HepG2 (cell line): ENCODE results near the gene ICAM3. TPM values are rescaled to one million over a fixed set of nuclear protein-coding genes. Genes with fewer than 3 reads are reported as not detected.
A peak's percentile ranks its signal among the peaks of the same experiment; 100 is the strongest.

Experiments used
- CBX5 ChIP-seq: sonication (generic); formaldehyde crosslinking; IDR thresholded peaks from 2 replicates; pipeline ENCODE4 v1.4.0; 2020; ENCODE audit warnings: missing genetic modification reagents, borderline replicate concordance
- DNMT1 ChIP-seq: sonication (generic); formaldehyde crosslinking; IDR thresholded peaks from 2 replicates; pipeline ENCODE4 v1.5.1; 2020; ENCODE audit warnings: mild to moderate bottlenecking, missing genetic modification reagents
- DR1 ChIP-seq: sonication (generic); formaldehyde crosslinking; IDR thresholded peaks from 2 replicates; pipeline ENCODE4 v1.8.0; 2021; ENCODE audit warnings: mild to moderate bottlenecking, missing genetic modification reagents, inconsistent platforms
- ETV6 ChIP-seq: sonication (generic); formaldehyde crosslinking; conservative IDR thresholded peaks from 2 replicates; pipeline ENCODE4 v1.4.0; 2020; ENCODE audit warnings: missing genetic modification reagents
- GATAD1 ChIP-seq: IDR thresholded peaks from 2 replicates; pipeline ENCODE4 v1.6.1; 2016; ENCODE audit warnings: missing genetic modification reagents, missing compliant biosample characterization
- HOXD1 ChIP-seq: sonication (generic); formaldehyde crosslinking; IDR thresholded peaks from 2 replicates; pipeline ENCODE4 v1.5.0; 2020; ENCODE audit warnings: missing genetic modification reagents
- LRRFIP1 ChIP-seq: sonication (generic); formaldehyde crosslinking; conservative IDR thresholded peaks from 2 replicates; pipeline ENCODE4 v1.4.0; 2020; ENCODE audit warnings: missing genetic modification reagents
- MTA3 ChIP-seq: sonication (generic); formaldehyde crosslinking; IDR thresholded peaks from 2 replicates; pipeline ENCODE4 v1.4.0; 2020; ENCODE audit warnings: missing genetic modification reagents
- MXD1 ChIP-seq: sonication (generic); formaldehyde crosslinking; IDR thresholded peaks from 2 replicates; pipeline ENCODE4 v1.4.0; 2020; ENCODE audit warnings: mild to moderate bottlenecking, missing genetic modification reagents
- PLSCR1 ChIP-seq: sonication (generic); formaldehyde crosslinking; IDR thresholded peaks from 2 replicates; pipeline ENCODE4 v1.5.0; 2020; ENCODE audit warnings: missing genetic modification reagents, mild to moderate bottlenecking, borderline replicate concordance
- RAD21 ChIP-seq: fragments of 450-650 bp; formaldehyde crosslinking; IDR thresholded peaks from 2 replicates; pipeline ENCODE4 v1.5.0; 2020; ENCODE audit warnings: mild to moderate bottlenecking
- RAD51 ChIP-seq: fragments of 450-650 bp; IDR thresholded peaks from 2 replicates; pipeline ENCODE4 v1.6.1; 2016; ENCODE audit warnings: borderline replicate concordance
- SPEN ChIP-seq: sonication (generic); formaldehyde crosslinking; IDR thresholded peaks from 2 replicates; pipeline ENCODE4 v1.5.1; 2020; ENCODE audit warnings: low read depth, mild to moderate bottlenecking, missing genetic modification reagents
- SRSF1 ChIP-seq: fragments of 200-400 bp; formaldehyde crosslinking; optimal IDR thresholded peaks from 2 replicates; pipeline ENCODE3; 2017; ENCODE audit warnings: mild to moderate bottlenecking, low read depth, low read length, moderate library complexity
- TBP ChIP-seq: sonication (generic); formaldehyde crosslinking; IDR thresholded peaks from 2 replicates; pipeline ENCODE4 v1.5.0; 2020; ENCODE audit warnings: missing genetic modification reagents
- ZNF335 ChIP-seq: sonication (generic); formaldehyde crosslinking; IDR thresholded peaks from 2 replicates; pipeline ENCODE4 v1.4.0; 2020; ENCODE audit warnings: missing genetic modification reagents
- ZNF337 ChIP-seq: sonication (generic); formaldehyde crosslinking; IDR thresholded peaks from 2 replicates; pipeline ENCODE4 v1.5.1; 2020; ENCODE audit warnings: missing genetic modification reagents, low read depth, mild to moderate bottlenecking, borderline replicate concordance
- ZNF414 ChIP-seq: sonication (generic); formaldehyde crosslinking; IDR thresholded peaks from 2 replicates; pipeline ENCODE4 v1.5.0; 2020; ENCODE audit warnings: missing genetic modification reagents
- ZNF430 ChIP-seq: sonication (generic); formaldehyde crosslinking; IDR thresholded peaks from 2 replicates; pipeline ENCODE4 v1.9.0; 2021; ENCODE audit warnings: mild to moderate bottlenecking, missing genetic modification reagents
- ZNF704 ChIP-seq: sonication (generic); formaldehyde crosslinking; IDR thresholded peaks from 2 replicates; pipeline ENCODE4 v1.8.1; 2023; ENCODE audit warnings: mild to moderate bottlenecking, inconsistent platforms, moderate library complexity, missing genetic modification reagents, borderline replicate concordance
- ZNF816 ChIP-seq: sonication (generic); formaldehyde crosslinking; IDR thresholded peaks from 2 replicates; pipeline ENCODE4 v1.8.0; 2022; ENCODE audit warnings: missing genetic modification reagents, mild to moderate bottlenecking, borderline replicate concordance
- ZSCAN20 ChIP-seq: sonication (generic); formaldehyde crosslinking; IDR thresholded peaks from 2 replicates; pipeline ENCODE4 v1.4.0; 2020; ENCODE audit warnings: missing genetic modification reagents, mild to moderate bottlenecking, borderline replicate concordance
- polyA plus RNA-seq, 8 experiments: library from polyadenylated mRNA; depleted of rRNA in 3 of 8; stranded (reverse) in 7 of 8; unstranded in 1 of 8; fragments of >200 nt; fragmentation: Illumina TruSeq in 4 of 8; extraction: Trizol in 4 of 8; gene quantifications; 2 replicates each; pipeline versions ENCODE4 v1.2.1 to v1.2.3, GENCODE V29; 2011 to 2016; ENCODE audit warnings: low read depth in 4 of 8, missing spikeins in 1 of 8, mixed read lengths in 1 of 8; ENCODE audit not compliant: insufficient read depth in 1 of 8
- total RNA-seq, 5 experiments: library from RNA; depleted of rRNA; stranded (reverse); fragments of >200 nt; fragmentation: Illumina TruSeq; extraction: Trizol; gene quantifications; 2 replicates each; pipeline ENCODE4 v1.2.3, GENCODE V29; 2016; ENCODE audit warnings: low read depth in 1 of 5
- TF ChIP-seq, protein P1 (sequence below): sonication (generic); formaldehyde crosslinking; IDR thresholded peaks from 2 replicates; pipeline ENCODE4 v1.9.0; 2021; ENCODE audit warnings: missing genetic modification reagents, borderline replicate concordance

Gene ICAM3
- total and polyA plus RNA-seq, 2 of the 13 experiments (the other 11 are each of a cell fraction or from before 2014, with no cell fraction given): 14.1 to 21.0 TPM

- no peak for TF ChIP-seq PLSCR1 (CRISPR knock-in tag)
- no peak for TF ChIP-seq LRRFIP1 (CRISPR knock-in tag)
- no peak for TF ChIP-seq HOXD1 (CRISPR knock-in tag)
- TF ChIP-seq ZNF704 (CRISPR knock-in tag): no peak
- no peak for TF ChIP-seq CBX5 (CRISPR knock-in tag)
- TF ChIP-seq TBP (CRISPR knock-in tag): 0 out of 2 replicates have a peak, but pooled peaks have one; percentile 52
- peak; percentile 28; the same call in 1 of the 2 replicates for TF ChIP-seq ZNF337 (CRISPR knock-in tag)
- TF ChIP-seq, protein P1, sequence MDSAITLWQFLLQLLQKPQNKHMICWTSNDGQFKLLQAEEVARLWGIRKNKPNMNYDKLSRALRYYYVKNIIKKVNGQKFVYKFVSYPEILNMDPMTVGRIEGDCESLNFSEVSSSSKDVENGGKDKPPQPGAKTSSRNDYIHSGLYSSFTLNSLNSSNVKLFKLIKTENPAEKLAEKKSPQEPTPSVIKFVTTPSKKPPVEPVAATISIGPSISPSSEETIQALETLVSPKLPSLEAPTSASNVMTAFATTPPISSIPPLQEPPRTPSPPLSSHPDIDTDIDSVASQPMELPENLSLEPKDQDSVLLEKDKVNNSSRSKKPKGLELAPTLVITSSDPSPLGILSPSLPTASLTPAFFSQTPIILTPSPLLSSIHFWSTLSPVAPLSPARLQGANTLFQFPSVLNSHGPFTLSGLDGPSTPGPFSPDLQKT: no peak
- peak; percentile 73; the same call in 1 of the 2 replicates for TF ChIP-seq MXD1 (CRISPR knock-in tag)
- TF ChIP-seq ETV6 (CRISPR knock-in tag): no peak; the same call in 1 of the 2 replicates
- TF ChIP-seq ZNF414 (CRISPR knock-in tag): no peak; the same call in 1 of the 2 replicates
- no peak for TF ChIP-seq ZNF335
- no peak for TF ChIP-seq MTA3 (CRISPR knock-in tag)
- no peak for TF ChIP-seq ZSCAN20 (CRISPR knock-in tag)
- TF ChIP-seq ZNF430 (CRISPR knock-in tag): peak; percentile 89; the same call in 1 of the 2 replicates
- TF ChIP-seq DR1 (CRISPR knock-in tag): peak; percentile 52; the same call in 1 of the 2 replicates
- TF ChIP-seq DNMT1 (CRISPR knock-in tag): no peak
- peak; percentile 42 for TF ChIP-seq RAD21 (CRISPR knock-in tag)
- TF ChIP-seq SRSF1: peak; percentile 42
- peak; percentile 92 for TF ChIP-seq GATAD1 (CRISPR knock-in tag)
- no peak for TF ChIP-seq ZNF816 (CRISPR knock-in tag)
- TF ChIP-seq SPEN (CRISPR knock-in tag): peak; percentile 59
- TF ChIP-seq RAD51: no peak
Measured at GRCh38 chr19:10332965-10333757, 6.3 kb downstream of the ICAM3 start, which contains the start of gene RAVER1 (continued).
